GM23338 (cell line): ENCODE data around the gene NECTIN2. TPM values are rescaled to one million over a fixed set of nuclear protein-coding genes. Genes with fewer than 3 reads are reported as not detected.
A peak's percentile ranks its signal among the peaks of the same experiment; 100 is the strongest.

Experiments
- ATAC-seq: fragments of 200-7000 bp; cut with Tn5 transposase; 3 replicates; pipeline ENCODE4 v1.9.1; 2020
- DNase-seq: peaks from one replicate; pipeline ENCODE4 v3.0.0-alpha.2; 2015; ENCODE audit warnings: low spot score
- H2AFZ ChIP-seq: fragments of 200-600 bp; sonication (generic); 2 replicates; pipeline ENCODE4 v1.8.0; 2016; ENCODE audit warnings: antibody characterized with exemption, mild to moderate bottlenecking, moderate library complexity
- H3F3A ChIP-seq: fragments of 200-600 bp; sonication (generic); replicated peaks from 2 replicates; pipeline ENCODE4 v1.8.0; 2017; ENCODE audit warnings: antibody characterized with exemption, mixed run types, low read depth
- H3K27ac ChIP-seq: fragments of 200-600 bp; sonication (generic); 2 replicates; pipeline ENCODE4 v1.6.1; 2016; ENCODE audit warnings: low read depth
- H3K27me3 ChIP-seq: fragments of 200-600 bp; sonication (generic); 2 replicates; pipeline ENCODE4 v1.8.0; 2016; ENCODE audit warnings: mild to moderate bottlenecking, mixed run types, moderate library complexity; ENCODE audit not compliant: insufficient read depth
- H3K36me3 ChIP-seq: fragments of 200-600 bp; sonication (generic); 2 replicates; pipeline ENCODE4 v1.8.0; 2016; ENCODE audit warnings: mild to moderate bottlenecking; ENCODE audit not compliant: insufficient read depth
- H3K4me1 ChIP-seq: fragments of 200-600 bp; sonication (generic); 2 replicates; pipeline ENCODE4 v1.8.0; 2016; ENCODE audit warnings: mild to moderate bottlenecking, moderate library complexity; ENCODE audit not compliant: insufficient read depth
- H3K4me2 ChIP-seq: fragments of 200-600 bp; sonication (generic); 2 replicates; pipeline ENCODE4 v1.7.1; 2017; ENCODE audit warnings: mixed run types
- H3K4me3 ChIP-seq: fragments of 200-600 bp; sonication (generic); 2 replicates; pipeline ENCODE4 v1.6.1; 2016; ENCODE audit warnings: mixed run types
- H3K79me2 ChIP-seq: fragments of 200-600 bp; sonication (generic); replicated peaks from 2 replicates; pipeline ENCODE4 v1.8.0; 2017; ENCODE audit warnings: mild to moderate bottlenecking; ENCODE audit not compliant: insufficient read depth
- H3K9me2 ChIP-seq: fragments of 200-600 bp; sonication (generic); 2 replicates; pipeline ENCODE4 v1.8.0; 2017; ENCODE audit not compliant: insufficient read depth
- H4K20me1 ChIP-seq: fragments of 200-600 bp; sonication (generic); replicated peaks from 2 replicates; pipeline ENCODE4 v1.8.0; 2017; ENCODE audit warnings: mild to moderate bottlenecking; ENCODE audit not compliant: insufficient read depth
- H3K27ac Mint-ChIP-seq: 2 replicates; pipeline ENCODE4 v1.8.0; 2020; ENCODE audit warnings: inconsistent platforms, mild to moderate bottlenecking, moderate library complexity, mixed read lengths
- H3K27me3 Mint-ChIP-seq: 3 replicates; pipeline ENCODE4 v1.8.0; 2022; ENCODE audit warnings: low read depth, mild to moderate bottlenecking, moderate library complexity, mixed read lengths, inconsistent platforms; ENCODE audit not compliant: insufficient read depth, poor library complexity
- H3K36me3 Mint-ChIP-seq: 3 replicates; pipeline ENCODE4 v1.8.0; 2021; ENCODE audit warnings: low read depth, mild to moderate bottlenecking, inconsistent platforms, moderate library complexity, mixed read lengths
- H3K4me1 Mint-ChIP-seq: 3 replicates; pipeline ENCODE4 v1.8.0; 2020; ENCODE audit warnings: mild to moderate bottlenecking, inconsistent platforms, mixed read lengths
- H3K4me3 Mint-ChIP-seq: 3 replicates; pipeline ENCODE4 v1.8.0; 2021; ENCODE audit warnings: moderate library complexity, mild to moderate bottlenecking, inconsistent platforms, mixed read lengths
- H3K9me3 Mint-ChIP-seq: 3 replicates; pipeline ENCODE4 v1.8.0; 2020; ENCODE audit warnings: moderate library complexity, mild to moderate bottlenecking, inconsistent platforms, mixed read lengths
- CREB1 ChIP-seq: fragments of 250-450 bp; sonication (Bioruptor Pico); IDR thresholded peaks from 2 replicates; pipeline ENCODE4 v1.5.0; 2020; ENCODE audit warnings: low read depth, mild to moderate bottlenecking, moderate library complexity
- EZH2 ChIP-seq: fragments of 200-600 bp; sonication (generic); IDR thresholded peaks from one replicate; pipeline ENCODE4 v1.8.0; 2017; ENCODE audit warnings: antibody characterized with exemption, mild to moderate bottlenecking, low read depth; ENCODE audit not compliant: unreplicated experiment
- EZH2phosphoT487 ChIP-seq: fragments of 200-600 bp; sonication (generic); IDR thresholded peaks from one replicate; pipeline ENCODE4 v1.8.1; 2018; ENCODE audit warnings: antibody characterized with exemption; ENCODE audit not compliant: unreplicated experiment
- JUNB ChIP-seq: IDR thresholded peaks from one replicate; pipeline ENCODE4 v1.6.1; 2016; ENCODE audit warnings: antibody characterized with exemption; ENCODE audit not compliant: unreplicated experiment
- NANOG ChIP-seq: IDR thresholded peaks from 2 replicates; pipeline ENCODE4 v1.6.1; 2016; ENCODE audit warnings: antibody characterized with exemption, borderline replicate concordance
- POLR2AphosphoS5 ChIP-seq: IDR thresholded peaks from 2 replicates; pipeline ENCODE4 v1.6.1; 2016; ENCODE audit warnings: antibody characterized with exemption, low read depth
- STAT1 ChIP-seq: IDR thresholded peaks from one replicate; pipeline ENCODE4 v1.6.1; 2016; ENCODE audit warnings: antibody characterized with exemption; ENCODE audit not compliant: unreplicated experiment
- ZNF114 ChIP-seq: fragments of 250-450 bp; sonication (Bioruptor Pico); IDR thresholded peaks from 2 replicates; pipeline ENCODE4 v1.5.0; 2020; ENCODE audit warnings: mild to moderate bottlenecking, moderate library complexity
- ZNF331 ChIP-seq: fragments of 250-450 bp; sonication (Bioruptor Pico); IDR thresholded peaks from 2 replicates; pipeline ENCODE4 v1.5.0; 2020; ENCODE audit warnings: low read depth, mild to moderate bottlenecking, moderate library complexity
- polyA plus RNA-seq: library from polyadenylated mRNA; unstranded; fragments of >200 nt; fragmentation: Nextera tagmentation; extraction: Ambion mirVana; gene quantifications from 2 replicates; pipeline ENCODE4 v1.2.1, GENCODE V29; 2016
- total RNA-seq: library from RNA; depleted of rRNA; stranded (reverse); fragments of >200 nt; shearing (Covaris generic); gene quantifications from 2 replicates; pipeline ENCODE4 v1.2.3, GENCODE V29; 2014
- TF ChIP-seq, protein P1 (sequence below): IDR thresholded peaks from one replicate; pipeline ENCODE4 v1.6.1; 2018; ENCODE audit warnings: antibody characterized with exemption; ENCODE audit not compliant: unreplicated experiment
- TF ChIP-seq, protein P2 (sequence below): fragments of 250-450 bp; sonication (Bioruptor Pico); IDR thresholded peaks from 2 replicates; pipeline ENCODE4 v1.5.0; 2020; ENCODE audit warnings: mild to moderate bottlenecking, moderate library complexity
- TF ChIP-seq, protein P3 (sequence below), 2 experiments: fragments of 200-600 bp in 1 of 2; sonication (generic) in 1 of 2; conservative IDR thresholded peaks; 2 replicates each; pipeline versions ENCODE4 v1.5.1 to v1.6.1; 2016 to 2017; ENCODE audit warnings: antibody characterized with exemption in 2 of 2, low read depth in 2 of 2, mild to moderate bottlenecking in 2 of 2, moderate library complexity in 1 of 2

Gene NECTIN2
- total and polyA plus RNA-seq, 2 experiments from 2014 or later: 109 to 230 TPM

DNA sequence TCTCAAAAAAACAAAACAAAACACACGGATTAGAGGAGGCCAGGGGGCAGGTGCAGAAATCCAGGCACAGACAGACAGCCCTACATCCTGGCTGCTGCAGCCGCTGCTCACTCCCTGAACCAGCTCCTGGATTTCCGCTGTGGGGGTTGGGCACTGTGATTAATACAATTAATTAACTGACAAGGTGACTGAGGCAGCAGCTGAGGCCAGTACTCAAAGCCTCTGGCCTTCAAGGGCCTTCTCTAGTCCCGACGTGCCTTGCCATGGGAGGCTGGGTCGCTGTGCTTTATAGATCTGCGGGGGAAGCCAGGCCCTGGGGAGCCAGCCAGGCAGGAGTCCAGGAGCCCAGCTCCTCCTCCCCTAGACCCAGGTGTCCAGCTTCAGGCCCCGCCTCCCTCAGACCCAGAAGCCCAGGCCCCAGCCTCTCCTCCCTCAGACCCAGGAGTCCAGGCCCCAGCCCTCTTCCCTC lies 4.6 kb downstream of the NECTIN2 start (continued):
- TF ChIP-seq, protein P1, sequence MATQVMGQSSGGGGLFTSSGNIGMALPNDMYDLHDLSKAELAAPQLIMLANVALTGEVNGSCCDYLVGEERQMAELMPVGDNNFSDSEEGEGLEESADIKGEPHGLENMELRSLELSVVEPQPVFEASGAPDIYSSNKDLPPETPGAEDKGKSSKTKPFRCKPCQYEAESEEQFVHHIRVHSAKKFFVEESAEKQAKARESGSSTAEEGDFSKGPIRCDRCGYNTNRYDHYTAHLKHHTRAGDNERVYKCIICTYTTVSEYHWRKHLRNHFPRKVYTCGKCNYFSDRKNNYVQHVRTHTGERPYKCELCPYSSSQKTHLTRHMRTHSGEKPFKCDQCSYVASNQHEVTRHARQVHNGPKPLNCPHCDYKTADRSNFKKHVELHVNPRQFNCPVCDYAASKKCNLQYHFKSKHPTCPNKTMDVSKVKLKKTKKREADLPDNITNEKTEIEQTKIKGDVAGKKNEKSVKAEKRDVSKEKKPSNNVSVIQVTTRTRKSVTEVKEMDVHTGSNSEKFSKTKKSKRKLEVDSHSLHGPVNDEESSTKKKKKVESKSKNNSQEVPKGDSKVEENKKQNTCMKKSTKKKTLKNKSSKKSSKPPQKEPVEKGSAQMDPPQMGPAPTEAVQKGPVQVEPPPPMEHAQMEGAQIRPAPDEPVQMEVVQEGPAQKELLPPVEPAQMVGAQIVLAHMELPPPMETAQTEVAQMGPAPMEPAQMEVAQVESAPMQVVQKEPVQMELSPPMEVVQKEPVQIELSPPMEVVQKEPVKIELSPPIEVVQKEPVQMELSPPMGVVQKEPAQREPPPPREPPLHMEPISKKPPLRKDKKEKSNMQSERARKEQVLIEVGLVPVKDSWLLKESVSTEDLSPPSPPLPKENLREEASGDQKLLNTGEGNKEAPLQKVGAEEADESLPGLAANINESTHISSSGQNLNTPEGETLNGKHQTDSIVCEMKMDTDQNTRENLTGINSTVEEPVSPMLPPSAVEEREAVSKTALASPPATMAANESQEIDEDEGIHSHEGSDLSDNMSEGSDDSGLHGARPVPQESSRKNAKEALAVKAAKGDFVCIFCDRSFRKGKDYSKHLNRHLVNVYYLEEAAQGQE: no peak

DNA sequence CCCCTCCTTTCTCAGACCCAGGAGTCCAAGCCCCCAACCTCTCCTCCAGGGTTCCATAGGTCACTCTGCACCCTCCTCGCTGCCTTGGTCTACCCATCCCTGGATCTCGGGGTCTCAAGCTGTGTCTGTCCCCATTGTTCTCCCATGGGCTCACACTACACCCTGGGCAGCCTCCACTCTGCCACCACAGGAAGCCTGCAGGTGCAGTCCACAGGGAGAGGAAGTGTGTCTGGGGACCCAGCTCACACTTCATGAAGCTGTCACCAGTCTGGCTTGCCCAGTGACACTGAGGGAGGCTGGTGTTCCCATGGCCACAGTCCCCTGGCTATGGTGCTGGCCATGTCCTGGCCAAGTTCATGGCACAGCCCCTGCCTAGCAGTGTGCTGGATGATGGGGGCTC lies 5.3 kb downstream of the NECTIN2 start:
- H3K79me2 ChIP-seq: peaks cover 100% of the 10 kb centered on the region
- TF ChIP-seq CREB1 (CRISPR knock-in tag) (no peak), EZH2 (no peak), EZH2phosphoT487 (no peak), STAT1 (no peak), NANOG (no peak), JUNB (no peak), ZNF331 (CRISPR knock-in tag) (no peak), ZNF114 (CRISPR knock-in tag) (no peak), POLR2AphosphoS5 (no peak)
- TF ChIP-seq, protein P2, sequence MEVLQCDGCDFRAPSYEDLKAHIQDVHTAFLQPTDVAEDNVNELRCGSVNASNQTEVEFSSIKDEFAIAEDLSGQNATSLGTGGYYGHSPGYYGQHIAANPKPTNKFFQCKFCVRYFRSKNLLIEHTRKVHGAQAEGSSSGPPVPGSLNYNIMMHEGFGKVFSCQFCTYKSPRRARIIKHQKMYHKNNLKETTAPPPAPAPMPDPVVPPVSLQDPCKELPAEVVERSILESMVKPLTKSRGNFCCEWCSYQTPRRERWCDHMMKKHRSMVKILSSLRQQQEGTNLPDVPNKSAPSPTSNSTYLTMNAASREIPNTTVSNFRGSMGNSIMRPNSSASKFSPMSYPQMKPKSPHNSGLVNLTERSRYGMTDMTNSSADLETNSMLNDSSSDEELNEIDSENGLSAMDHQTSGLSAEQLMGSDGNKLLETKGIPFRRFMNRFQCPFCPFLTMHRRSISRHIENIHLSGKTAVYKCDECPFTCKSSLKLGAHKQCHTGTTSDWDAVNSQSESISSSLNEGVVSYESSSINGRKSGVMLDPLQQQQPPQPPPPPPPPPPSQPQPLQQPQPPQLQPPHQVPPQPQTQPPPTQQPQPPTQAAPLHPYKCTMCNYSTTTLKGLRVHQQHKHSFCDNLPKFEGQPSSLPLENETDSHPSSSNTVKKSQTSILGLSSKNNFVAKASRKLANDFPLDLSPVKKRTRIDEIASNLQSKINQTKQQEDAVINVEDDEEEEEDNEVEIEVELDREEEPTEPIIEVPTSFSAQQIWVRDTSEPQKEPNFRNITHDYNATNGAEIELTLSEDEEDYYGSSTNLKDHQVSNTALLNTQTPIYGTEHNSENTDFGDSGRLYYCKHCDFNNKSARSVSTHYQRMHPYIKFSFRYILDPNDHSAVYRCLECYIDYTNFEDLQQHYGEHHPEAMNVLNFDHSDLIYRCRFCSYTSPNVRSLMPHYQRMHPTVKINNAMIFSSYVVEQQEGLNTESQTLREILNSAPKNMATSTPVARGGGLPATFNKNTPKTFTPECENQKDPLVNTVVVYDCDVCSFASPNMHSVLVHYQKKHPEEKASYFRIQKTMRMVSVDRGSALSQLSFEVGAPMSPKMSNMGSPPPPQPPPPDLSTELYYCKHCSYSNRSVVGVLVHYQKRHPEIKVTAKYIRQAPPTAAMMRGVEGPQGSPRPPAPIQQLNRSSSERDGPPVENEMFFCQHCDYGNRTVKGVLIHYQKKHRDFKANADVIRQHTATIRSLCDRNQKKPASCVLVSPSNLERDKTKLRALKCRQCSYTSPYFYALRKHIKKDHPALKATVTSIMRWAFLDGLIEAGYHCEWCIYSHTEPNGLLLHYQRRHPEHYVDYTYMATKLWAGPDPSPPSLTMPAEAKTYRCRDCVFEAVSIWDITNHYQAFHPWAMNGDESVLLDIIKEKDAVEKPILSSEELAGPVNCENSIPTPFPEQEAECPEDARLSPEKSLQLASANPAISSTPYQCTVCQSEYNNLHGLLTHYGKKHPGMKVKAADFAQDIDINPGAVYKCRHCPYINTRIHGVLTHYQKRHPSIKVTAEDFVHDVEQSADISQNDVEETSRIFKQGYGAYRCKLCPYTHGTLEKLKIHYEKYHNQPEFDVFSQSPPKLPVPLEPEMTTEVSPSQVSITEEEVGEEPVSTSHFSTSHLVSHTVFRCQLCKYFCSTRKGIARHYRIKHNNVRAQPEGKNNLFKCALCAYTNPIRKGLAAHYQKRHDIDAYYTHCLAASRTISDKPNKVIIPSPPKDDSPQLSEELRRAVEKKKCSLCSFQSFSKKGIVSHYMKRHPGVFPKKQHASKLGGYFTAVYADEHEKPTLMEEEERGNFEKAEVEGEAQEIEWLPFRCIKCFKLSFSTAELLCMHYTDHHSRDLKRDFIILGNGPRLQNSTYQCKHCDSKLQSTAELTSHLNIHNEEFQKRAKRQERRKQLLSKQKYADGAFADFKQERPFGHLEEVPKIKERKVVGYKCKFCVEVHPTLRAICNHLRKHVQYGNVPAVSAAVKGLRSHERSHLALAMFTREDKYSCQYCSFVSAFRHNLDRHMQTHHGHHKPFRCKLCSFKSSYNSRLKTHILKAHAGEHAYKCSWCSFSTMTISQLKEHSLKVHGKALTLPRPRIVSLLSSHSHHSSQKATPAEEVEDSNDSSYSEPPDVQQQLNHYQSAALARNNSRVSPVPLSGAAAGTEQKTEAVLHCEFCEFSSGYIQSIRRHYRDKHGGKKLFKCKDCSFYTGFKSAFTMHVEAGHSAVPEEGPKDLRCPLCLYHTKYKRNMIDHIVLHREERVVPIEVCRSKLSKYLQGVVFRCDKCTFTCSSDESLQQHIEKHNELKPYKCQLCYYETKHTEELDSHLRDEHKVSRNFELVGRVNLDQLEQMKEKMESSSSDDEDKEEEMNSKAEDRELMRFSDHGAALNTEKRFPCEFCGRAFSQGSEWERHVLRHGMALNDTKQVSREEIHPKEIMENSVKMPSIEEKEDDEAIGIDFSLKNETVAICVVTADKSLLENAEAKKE (CRISPR knock-in tag): no peak
- TF ChIP-seq, protein P3, sequence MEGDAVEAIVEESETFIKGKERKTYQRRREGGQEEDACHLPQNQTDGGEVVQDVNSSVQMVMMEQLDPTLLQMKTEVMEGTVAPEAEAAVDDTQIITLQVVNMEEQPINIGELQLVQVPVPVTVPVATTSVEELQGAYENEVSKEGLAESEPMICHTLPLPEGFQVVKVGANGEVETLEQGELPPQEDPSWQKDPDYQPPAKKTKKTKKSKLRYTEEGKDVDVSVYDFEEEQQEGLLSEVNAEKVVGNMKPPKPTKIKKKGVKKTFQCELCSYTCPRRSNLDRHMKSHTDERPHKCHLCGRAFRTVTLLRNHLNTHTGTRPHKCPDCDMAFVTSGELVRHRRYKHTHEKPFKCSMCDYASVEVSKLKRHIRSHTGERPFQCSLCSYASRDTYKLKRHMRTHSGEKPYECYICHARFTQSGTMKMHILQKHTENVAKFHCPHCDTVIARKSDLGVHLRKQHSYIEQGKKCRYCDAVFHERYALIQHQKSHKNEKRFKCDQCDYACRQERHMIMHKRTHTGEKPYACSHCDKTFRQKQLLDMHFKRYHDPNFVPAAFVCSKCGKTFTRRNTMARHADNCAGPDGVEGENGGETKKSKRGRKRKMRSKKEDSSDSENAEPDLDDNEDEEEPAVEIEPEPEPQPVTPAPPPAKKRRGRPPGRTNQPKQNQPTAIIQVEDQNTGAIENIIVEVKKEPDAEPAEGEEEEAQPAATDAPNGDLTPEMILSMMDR (conservative IDR thresholded peaks at IDR 0.05; ENCODE audit: low read depth in 2 of 2): no peak

More for the DNA sequence above, 5.3 kb downstream of the NECTIN2 start:
- Mint-ChIP-seq H3K9me3 (no peaks in the 10 kb centered on the region; the same call in 2 of the 3 replicates), H3K4me3 (no peak overlapping the region), H3K27ac (peak overlapping the region; percentile 28; the same call in 1 of the 2 replicates), H3K36me3 (peaks cover 34% of the 10 kb centered on the region), H3K27me3 (peaks cover 35% of the 10 kb centered on the region), H3K4me1 (peaks cover 30% of the 10 kb centered on the region)
- no peak overlapping the region for H3K4me2 ChIP-seq
- H4K20me1 ChIP-seq: peaks cover 61% of the 10 kb centered on the region
- no peak overlapping the region for H3K4me3 ChIP-seq
- peaks cover 27% of the 10 kb centered on the region; the same call in 1 of the 2 replicates for H3F3A ChIP-seq
- H3K27me3 ChIP-seq: no peaks in the 10 kb centered on the region
- H3K4me1 ChIP-seq: peaks cover 25% of the 10 kb centered on the region
- DNase-seq (no peak), ATAC-seq (no peak)
- no peak overlapping the region for H2AFZ ChIP-seq
- H3K36me3 ChIP-seq: no peaks in the 10 kb centered on the region
- no peaks in the 10 kb centered on the region for H3K9me2 ChIP-seq
- H3K27ac ChIP-seq: no peak overlapping the region
